ES-I3 (cell line): ENCODE measurements around the gene SETD7.

ENCODE experiments used
- H3K36me3 ChIP-seq: 2 replicates; pipeline ENCODE4 v1.6.1; 2013; ENCODE audit warnings: mild to moderate bottlenecking, low read length, control low read depth, moderate library complexity; ENCODE audit not compliant: insufficient read depth
- H3K4me1 ChIP-seq: 2 replicates; pipeline ENCODE4 v1.6.1; 2013; ENCODE audit warnings: mild to moderate bottlenecking, control low read depth, low read length; ENCODE audit not compliant: insufficient read depth
- H3K9ac ChIP-seq: 2 replicates; pipeline ENCODE4 v1.6.1; 2013; ENCODE audit warnings: low read depth, mild to moderate bottlenecking, low read length, moderate library complexity
- H3K9me3 ChIP-seq: 2 replicates; pipeline ENCODE4 v1.6.1; 2013; ENCODE audit warnings: mild to moderate bottlenecking, low read length, moderate library complexity; ENCODE audit not compliant: control insufficient read depth, insufficient read depth

SETD7 gene

DNA sequence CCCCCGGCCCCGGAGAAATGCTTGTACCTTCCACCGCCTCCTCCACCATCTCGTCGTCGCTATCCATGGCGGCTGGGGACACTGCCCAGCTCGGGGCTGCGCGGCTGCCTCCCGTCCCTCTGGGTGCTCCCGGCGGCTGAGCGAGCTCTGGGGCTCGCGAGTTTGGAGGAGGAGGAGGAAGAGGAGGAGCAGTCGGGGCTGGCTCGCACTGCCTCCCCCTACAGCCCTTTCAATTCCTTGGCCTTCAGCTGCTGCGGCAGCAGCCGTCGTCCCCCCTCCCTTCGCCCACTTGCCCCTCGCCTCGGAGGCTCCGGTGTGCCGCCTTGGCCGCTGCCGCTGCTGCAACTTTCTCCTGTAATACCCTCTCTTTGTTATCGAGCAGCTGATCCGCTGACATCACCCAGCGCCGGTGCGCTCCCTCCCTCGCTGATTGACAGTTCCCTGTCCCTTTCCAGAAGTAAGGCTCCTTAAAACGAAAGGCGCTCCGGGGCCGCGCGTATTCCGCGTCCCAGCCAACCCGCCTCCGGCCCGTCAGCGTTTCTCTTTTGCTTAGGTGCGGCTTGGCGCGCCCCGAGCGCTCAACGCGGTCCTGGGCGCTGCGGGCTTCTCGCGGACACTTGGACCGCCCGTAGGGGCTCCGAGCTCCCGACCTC, at the start of gene SETD7:
SETD7 (minus strand) TSS at position 149 of the 653 bp plus-strand sequence; CDS start at position 67, 82 bp downstream.
- Histone ChIP-seq H3K9ac (peak within 1 kb of the TSS; percentile 96), H3K4me1 (peaks cover 33% of the 10 kb centered on the region)

DNA sequence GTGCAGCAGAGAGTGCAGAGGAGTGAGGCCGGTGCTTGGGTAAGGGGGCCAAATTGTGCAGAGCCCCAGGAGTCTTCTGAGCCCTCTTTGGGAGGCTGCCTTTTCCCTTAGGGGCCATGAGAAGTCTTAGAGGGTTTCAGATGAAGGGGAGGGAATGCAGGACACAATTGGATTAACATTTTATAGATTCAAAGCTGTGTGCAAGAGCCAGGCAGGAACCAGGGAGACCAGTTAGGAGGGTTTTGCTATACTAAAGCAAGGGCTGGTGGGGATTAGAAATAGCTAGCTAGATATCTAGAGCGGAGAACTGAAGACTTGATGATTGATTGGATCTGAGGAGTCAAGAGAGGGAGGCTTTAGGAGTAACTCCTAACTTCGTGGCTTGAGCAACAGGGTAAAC, 49.5 kb upstream of the SETD7 start:
- Histone ChIP-seq H3K4me1 (peaks cover 7% of the 10 kb centered on the region; the same call in 1 of the 2 replicates), H3K36me3 (no peaks in the 10 kb centered on the region), H3K9ac (no peak overlapping the region), H3K9me3 (no peaks in the 10 kb centered on the region)

More for the DNA sequence above, at the start of gene SETD7:
- H3K36me3 ChIP-seq, result no peaks in the 10 kb centered on the region
- no peaks in the 10 kb centered on the region for H3K9me3 ChIP-seq

DNA sequence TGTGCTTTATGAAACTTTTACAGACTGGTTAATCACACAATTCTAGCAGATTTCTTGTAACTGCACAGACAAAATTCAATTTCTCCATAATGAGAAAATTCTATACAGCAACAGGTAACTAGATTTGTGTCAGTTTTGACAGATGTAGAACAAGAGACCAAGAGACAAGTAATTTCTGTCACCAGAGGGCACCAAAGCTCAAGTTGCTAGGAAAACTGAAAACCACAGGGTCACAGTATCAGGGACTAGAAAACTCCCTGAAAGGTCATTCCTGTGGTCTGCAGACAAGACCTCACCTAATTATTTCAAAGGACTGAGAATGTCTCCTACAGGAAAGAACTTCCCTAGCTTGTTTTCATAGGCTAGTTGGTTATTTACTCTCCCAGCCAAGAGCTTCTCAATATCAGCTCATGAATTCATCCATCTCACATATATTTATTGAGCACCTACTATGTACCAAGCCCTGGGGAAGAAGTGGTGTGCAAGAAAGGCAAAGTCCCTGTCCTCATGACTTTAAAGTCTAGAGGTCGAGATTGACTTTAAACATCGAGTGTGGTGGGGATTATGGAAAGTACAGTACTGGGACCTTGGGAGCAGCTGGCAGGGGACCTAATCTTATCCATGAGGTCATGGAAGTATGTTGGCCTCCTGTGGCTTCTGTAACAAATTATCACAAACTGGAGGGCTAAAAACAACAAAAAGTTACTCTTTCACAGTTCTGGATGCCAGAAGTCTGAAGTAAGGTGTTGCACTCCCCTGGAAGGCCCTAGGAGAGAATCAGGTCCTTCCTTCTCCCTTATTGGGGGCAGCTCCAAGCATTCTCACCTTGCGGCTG, 47.8 kb upstream of the SETD7 start:
- H3K9ac ChIP-seq, result no peak overlapping the region
- no peaks in the 10 kb centered on the region for H3K36me3 ChIP-seq
- H3K4me1 ChIP-seq, result 0 out of 2 replicates have a peak, but pooled peaks cover 7% of the 10 kb centered on the region
- H3K9me3 ChIP-seq, result no peaks in the 10 kb centered on the region

DNA sequence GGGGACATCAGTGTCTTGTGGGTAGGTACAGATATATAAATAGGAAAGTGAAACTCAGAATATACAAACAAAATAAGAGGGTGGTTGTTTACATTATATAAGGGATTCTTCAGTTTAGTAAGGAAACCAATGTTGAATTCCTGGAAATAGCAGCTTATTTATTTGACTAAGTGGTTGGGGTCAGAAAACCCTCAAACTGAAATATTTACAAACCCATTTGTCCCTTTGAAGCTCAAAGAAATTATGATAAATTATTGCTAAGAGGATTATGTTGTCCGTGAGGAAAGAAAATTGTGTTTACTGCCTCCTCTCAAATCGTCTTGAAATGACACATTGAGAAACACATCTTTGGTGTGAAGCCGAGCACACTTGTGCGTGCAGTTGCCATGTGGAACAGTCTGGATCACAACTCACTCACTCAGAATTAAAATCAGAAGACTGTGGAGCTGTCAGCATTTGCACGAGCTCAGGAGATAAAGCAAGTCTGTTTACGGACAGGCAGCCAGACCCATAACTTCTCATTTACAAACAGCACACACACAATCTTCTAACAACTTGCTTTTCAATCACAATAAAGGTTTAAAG, 46.8 kb upstream of the SETD7 start:
- H3K4me1 ChIP-seq, result 0 out of 2 replicates have a peak, but pooled peaks cover 7% of the 10 kb centered on the region
- H3K36me3 ChIP-seq, result no peaks in the 10 kb centered on the region
- H3K9ac ChIP-seq, result no peak overlapping the region
- no peaks in the 10 kb centered on the region for H3K9me3 ChIP-seq

DNA sequence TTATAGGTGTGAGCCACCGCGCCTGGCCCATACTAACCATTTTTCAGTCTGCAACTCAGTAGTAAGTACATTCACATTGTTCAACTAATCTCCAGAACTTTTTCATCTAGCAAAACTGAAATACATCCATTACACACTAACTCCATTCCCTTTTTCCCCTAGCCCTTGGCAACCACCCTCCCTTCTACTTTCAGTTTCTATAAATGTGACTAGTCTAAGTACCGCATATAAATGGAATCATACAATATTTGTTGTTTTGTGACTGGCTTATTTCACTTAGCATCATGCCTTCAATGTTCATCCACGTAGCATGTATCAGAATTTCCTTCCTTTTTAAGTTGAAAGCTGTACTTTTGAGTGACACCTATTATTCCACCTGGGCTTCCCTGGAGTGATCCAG, 44.6 kb upstream of the SETD7 start:
- Histone ChIP-seq H3K9ac (no peak overlapping the region), H3K4me1 (peaks cover 9% of the 10 kb centered on the region; the same call in 1 of the 2 replicates), H3K9me3 (no peaks in the 10 kb centered on the region), H3K36me3 (no peaks in the 10 kb centered on the region)

DNA sequence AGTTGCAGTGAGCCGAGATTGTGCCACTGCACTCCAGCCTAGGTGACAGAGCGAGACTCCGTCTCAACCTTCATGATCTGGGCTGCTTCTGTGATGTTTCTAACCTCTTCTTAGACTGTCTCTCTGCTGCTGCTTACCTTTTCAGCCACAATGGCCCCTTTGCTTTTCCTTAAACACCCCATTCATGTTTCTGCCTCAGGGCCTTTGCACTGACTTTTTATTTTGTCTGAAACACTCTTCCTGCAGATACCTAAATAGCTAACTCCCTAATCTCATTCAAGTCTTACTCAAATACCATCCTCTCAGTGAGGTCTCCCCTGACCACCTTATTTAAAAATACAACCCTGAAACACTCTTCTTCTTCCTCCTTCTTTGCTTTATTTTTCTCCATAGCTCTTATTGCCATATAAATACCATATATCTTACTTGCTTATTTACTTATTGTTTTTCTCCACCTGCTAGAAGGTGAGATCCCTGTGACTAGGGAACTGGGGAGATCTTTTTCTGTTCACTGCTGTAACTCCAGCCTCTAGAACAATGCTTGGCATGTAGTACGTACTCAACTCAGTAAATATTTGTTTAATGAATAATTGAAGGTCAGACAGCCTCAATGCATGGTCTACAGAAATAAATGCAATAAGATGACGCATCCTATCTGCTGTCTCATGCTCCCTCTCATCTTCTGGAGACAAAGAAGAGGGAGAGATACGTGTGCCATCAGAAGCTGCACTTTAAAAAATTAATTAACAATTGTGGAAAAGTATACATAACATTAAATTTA, 43.8 kb upstream of the SETD7 start:
- no peaks in the 10 kb centered on the region for H3K36me3 ChIP-seq
- no peak overlapping the region for H3K9ac ChIP-seq
- H3K4me1 ChIP-seq, result peaks cover 9% of the 10 kb centered on the region; the same call in 1 of the 2 replicates
- H3K9me3 ChIP-seq, result no peaks in the 10 kb centered on the region

DNA sequence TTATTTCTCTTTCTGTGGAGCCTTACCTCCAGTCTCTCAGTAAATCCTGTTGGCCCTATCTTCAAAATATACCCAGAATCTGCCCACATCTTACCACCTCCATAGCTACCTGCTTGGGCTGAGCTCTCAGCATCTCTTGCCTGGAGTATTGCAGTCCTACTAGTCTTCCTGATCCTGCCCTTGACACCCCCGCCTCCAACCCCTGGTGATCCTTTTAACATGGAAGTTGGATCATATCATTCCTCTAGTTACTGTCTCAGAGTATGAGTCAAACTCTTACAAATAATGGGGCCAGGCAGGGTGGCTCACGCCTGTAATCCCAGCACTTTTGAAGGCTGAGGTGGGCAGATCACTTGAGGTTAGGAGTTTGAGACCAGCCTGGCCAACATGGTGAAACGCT, 43.1 kb upstream of the SETD7 start:
- Histone ChIP-seq H3K9me3 (no peaks in the 10 kb centered on the region), H3K9ac (no peak overlapping the region), H3K36me3 (no peaks in the 10 kb centered on the region), H3K4me1 (peaks cover 13% of the 10 kb centered on the region; the same call in 1 of the 2 replicates)

DNA sequence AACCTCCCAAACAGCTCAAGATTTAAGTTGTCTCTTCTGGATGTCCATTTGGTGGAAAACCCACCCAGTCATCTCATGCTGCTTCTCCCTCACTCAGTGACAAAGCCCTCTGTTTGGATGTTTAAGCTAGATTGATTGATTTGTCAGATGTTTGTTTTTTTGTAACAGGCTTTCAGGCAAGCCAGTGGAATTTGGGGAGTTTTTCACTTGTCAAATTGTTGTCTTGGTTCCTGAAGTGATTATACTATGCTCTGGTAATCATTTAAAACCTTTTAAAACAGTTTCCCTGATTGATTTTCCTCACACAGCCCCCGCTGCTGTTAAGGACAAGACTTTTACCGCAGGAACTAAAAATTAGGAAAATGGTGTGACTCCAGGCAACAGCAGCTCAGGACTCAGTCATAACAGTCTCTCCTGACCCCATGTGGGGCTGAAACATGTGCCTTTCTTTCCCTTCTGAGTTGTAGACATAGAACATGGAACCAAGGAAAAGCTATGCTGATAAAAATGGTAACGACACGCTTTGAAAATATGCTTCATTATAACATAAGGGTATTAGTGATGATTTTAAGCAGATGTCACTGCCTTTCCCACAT, 40.8 kb upstream of the SETD7 start:
- no peaks in the 10 kb centered on the region for H3K36me3 ChIP-seq
- peaks cover 18% of the 10 kb centered on the region; the same call in 1 of the 2 replicates for H3K4me1 ChIP-seq
- H3K9ac ChIP-seq, result no peak overlapping the region
- H3K9me3 ChIP-seq, result no peaks in the 10 kb centered on the region

DNA sequence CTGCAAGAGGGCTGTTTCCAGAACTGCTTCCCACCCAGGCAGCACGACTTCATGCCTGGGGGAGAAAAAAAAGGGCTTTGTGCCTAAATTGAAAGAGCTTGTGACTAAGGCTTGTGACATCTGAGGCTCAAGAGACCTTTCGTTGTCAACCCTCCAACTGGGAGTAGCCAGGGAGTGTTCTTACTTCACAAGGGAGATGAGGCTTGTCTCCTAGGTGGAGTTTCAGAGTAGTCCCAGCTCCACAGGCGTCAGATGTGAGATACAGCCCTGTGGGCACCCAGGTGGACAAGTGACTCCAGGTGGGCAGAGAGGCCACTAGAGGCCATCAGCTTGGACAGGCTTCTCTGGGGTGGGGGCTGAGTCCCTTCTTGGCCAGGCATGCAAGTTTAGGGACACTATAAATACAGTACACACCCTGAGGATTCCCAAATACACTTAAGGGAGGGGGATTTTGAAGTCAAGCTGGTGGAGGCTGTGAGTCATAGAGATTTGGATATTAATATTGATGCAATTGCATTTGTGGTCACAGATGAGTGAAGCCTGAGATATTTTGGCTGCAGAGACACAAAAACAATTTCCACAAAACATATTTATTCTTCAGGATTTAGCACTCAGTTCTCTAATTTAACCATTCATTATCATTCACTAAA, 40.1 kb upstream of the SETD7 start:
- Histone ChIP-seq H3K4me1 (peaks cover 18% of the 10 kb centered on the region; the same call in 1 of the 2 replicates), H3K9ac (no peak overlapping the region), H3K9me3 (no peaks in the 10 kb centered on the region), H3K36me3 (no peaks in the 10 kb centered on the region)

DNA sequence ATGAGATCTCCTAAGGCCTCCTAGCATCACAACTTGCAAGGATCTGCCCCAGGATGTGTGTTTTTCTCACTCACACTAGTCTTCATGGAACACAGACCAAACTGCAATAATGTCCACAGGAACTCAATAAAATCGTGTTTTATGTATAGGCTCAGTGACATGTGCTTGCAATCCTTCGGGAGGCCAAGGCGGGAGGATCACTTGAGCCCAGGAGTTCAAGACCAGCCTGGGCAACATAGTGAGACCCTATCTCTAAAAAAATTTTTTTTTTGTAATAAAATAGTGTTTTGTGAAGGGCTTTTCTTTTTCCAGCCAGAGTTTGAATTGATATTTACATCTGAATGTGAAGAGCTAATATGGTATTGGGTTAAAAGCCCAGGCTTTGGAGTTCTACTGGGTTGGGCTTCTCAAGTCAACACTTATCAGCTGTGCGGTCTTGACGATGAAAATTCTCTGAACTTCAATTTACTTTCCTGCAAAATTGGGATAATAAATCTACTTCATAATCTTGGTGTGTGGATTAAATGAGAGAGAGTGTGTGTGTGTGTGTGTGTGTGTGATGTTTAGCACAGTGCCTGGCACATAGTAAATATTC, 38.7 kb upstream of the SETD7 start:
- no peaks in the 10 kb centered on the region for H3K36me3 ChIP-seq
- H3K4me1 ChIP-seq, result peaks cover 18% of the 10 kb centered on the region; the same call in 1 of the 2 replicates
- no peak overlapping the region for H3K9ac ChIP-seq
- H3K9me3 ChIP-seq, result no peaks in the 10 kb centered on the region

DNA sequence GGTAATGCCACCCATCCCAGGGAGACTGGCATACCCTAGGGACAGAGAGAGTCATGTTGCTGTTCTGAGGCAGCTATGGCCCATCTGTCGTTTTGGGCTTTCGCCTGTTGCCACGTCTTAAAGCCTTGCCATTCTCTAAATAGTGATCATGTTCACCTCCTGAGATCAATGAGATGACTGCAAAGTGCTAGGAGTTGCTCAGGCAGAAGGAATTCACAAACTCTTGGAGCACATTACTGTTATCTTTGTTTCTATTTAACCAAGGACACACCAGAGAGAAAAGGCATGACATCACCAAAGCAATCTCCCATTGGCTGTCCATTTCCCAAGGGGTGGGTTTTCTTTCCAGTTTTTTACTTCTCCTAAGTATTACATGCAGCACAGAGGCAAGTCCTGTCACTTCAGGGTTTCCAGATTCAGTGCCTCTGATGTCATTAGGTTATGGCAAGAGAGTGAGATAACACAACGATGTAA, 37.1 kb upstream of the SETD7 start:
- Histone ChIP-seq H3K9me3 (no peaks in the 10 kb centered on the region; the same call in 1 of the 2 replicates), H3K9ac (no peak overlapping the region), H3K36me3 (no peaks in the 10 kb centered on the region), H3K4me1 (peaks cover 18% of the 10 kb centered on the region; the same call in 1 of the 2 replicates)

DNA sequence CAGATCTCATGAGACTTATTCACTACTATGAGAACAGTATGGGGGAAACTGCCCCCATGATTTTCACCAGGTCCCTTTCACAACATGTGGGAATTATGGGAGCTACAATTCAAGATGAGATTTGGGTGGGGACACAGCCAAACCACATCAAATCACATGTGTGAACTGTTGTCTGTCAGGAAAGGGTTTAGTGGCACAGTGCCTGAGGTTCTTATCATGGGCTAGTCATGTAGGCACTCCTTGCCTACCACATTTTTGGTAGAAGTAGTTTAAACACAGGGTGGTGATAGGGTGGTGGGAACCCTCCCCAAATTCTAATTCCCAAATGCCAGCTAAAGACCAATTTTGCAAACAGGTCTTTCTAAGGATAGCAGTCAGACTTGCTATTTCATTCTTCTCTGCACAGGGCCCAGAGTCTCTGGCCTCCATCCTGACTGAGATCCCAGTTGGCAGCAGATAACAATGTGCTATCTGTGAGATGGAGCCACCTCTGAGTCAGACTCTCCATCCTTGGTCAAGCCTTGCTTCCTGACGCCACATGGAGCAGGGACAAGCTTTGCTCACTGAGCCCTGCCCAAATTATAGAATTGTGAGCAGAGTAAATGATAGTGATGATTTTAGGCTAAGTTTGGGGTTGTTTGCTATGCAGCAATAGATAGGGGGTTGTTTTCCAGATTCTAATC, 33.5 kb upstream of the SETD7 start:
- H3K4me1 ChIP-seq, result peaks cover 9% of the 10 kb centered on the region; the same call in 1 of the 2 replicates
- no peaks in the 10 kb centered on the region for H3K36me3 ChIP-seq
- H3K9ac ChIP-seq, result no peak overlapping the region
- no peaks in the 10 kb centered on the region; the same call in 1 of the 2 replicates for H3K9me3 ChIP-seq
